ENCODE measurements around the gene ABR.

- no peak for TF ChIP-seq EZH2 (IDR thresholded peaks at IDR 0.05; ENCODE audit: low read depth, low read length, severe bottlenecking)
- no peak for TF ChIP-seq MAFK (IDR thresholded peaks at IDR 0.05; ENCODE audit: low read depth, low read length)
- TF ChIP-seq RXRA (IDR thresholded peaks at IDR 0.05; ENCODE audit: insufficient read depth, low read depth, low read length), result no peak
- no peak; the same call in 1 of the 2 replicates for TF ChIP-seq MAX (IDR thresholded peaks at IDR 0.05)
- no peak for TF ChIP-seq SP1 (IDR thresholded peaks at IDR 0.05; ENCODE audit: low read depth, low read length)
- no peak for TF ChIP-seq RFX5 (IDR thresholded peaks at IDR 0.05; ENCODE audit: borderline replicate concordance, low read depth, low read length)
- TF ChIP-seq GABPA (IDR thresholded peaks at IDR 0.05; ENCODE audit: borderline replicate concordance, insufficient read depth, low read length), result no peak
- TF ChIP-seq, protein P1, sequence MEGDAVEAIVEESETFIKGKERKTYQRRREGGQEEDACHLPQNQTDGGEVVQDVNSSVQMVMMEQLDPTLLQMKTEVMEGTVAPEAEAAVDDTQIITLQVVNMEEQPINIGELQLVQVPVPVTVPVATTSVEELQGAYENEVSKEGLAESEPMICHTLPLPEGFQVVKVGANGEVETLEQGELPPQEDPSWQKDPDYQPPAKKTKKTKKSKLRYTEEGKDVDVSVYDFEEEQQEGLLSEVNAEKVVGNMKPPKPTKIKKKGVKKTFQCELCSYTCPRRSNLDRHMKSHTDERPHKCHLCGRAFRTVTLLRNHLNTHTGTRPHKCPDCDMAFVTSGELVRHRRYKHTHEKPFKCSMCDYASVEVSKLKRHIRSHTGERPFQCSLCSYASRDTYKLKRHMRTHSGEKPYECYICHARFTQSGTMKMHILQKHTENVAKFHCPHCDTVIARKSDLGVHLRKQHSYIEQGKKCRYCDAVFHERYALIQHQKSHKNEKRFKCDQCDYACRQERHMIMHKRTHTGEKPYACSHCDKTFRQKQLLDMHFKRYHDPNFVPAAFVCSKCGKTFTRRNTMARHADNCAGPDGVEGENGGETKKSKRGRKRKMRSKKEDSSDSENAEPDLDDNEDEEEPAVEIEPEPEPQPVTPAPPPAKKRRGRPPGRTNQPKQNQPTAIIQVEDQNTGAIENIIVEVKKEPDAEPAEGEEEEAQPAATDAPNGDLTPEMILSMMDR (IDR thresholded peaks at IDR 0.05; ENCODE audit: control extremely low read depth in 1 of 3, insufficient read depth in 1 of 3, low read depth in 1 of 3, low read length in 3 of 3), result no peak
- no peak for TF ChIP-seq POLR2A (IDR thresholded peaks at IDR 0.05; ENCODE audit: control extremely low read depth in 1 of 2, low read depth in 2 of 2, low read length in 2 of 2)
- TF ChIP-seq POLR2AphosphoS5 (IDR thresholded peaks at IDR 0.05; ENCODE audit: low read depth, low read length), result no peak
Measured at GRCh38 chr17:1043601-1044251, 136.1 kb downstream of the ABR start.
